Large intestine (tissue), 3 donors: Measurements from ENCODE around the gene ADGRF5. TPM values are rescaled to one million over a fixed set of nuclear protein-coding genes. Genes with fewer than 3 reads are reported as not detected.

Experiments used
- DNase-seq, 2 donors: peaks; one replicate each; pipeline versions ENCODE4 v3.0.0 to v3.0.0-alpha.2; 2013
- H3K27ac ChIP-seq: one replicate; pipeline ENCODE4 v1.5.1; 2013; ENCODE audit warnings: low read length
- H3K27me3 ChIP-seq: 2 replicates; pipeline ENCODE4 v1.6.1; 2013; ENCODE audit warnings: low read length; ENCODE audit not compliant: control insufficient read depth, insufficient read depth
- H3K36me3 ChIP-seq: 2 replicates; pipeline ENCODE4 v1.6.1; 2013; ENCODE audit warnings: low read length; ENCODE audit not compliant: control insufficient read depth, insufficient read depth
- H3K4me1 ChIP-seq: one replicate; pipeline ENCODE4 v1.6.1; 2013; ENCODE audit warnings: low read length; ENCODE audit not compliant: control insufficient read depth, insufficient read depth
- H3K4me3 ChIP-seq: one replicate; pipeline ENCODE4 v1.5.1; 2013; ENCODE audit warnings: low read length
- H3K9me3 ChIP-seq: one replicate; pipeline ENCODE4 v1.6.1; 2013; ENCODE audit warnings: mild to moderate bottlenecking, low read depth, low read length, moderate library complexity; ENCODE audit not compliant: control insufficient read depth
- WGBS: methylation state at CpG from one replicate; pipeline ENCODE4 v1.1.5; 2013; ENCODE audit warnings: low lambda C conversion rate; ENCODE audit not compliant: insufficient coverage; 5-methylcytosine and 5-hydroxymethylcytosine counted together
- polyA plus RNA-seq: library from polyadenylated mRNA; unstranded; fragments of 120-200 nt; gene quantifications from one replicate; pipeline ENCODE4 v1.2.1, GENCODE V29; 2013

Gene ADGRF5
- polyA plus RNA-seq, 1 donor: 8.3 TPM

DNA sequence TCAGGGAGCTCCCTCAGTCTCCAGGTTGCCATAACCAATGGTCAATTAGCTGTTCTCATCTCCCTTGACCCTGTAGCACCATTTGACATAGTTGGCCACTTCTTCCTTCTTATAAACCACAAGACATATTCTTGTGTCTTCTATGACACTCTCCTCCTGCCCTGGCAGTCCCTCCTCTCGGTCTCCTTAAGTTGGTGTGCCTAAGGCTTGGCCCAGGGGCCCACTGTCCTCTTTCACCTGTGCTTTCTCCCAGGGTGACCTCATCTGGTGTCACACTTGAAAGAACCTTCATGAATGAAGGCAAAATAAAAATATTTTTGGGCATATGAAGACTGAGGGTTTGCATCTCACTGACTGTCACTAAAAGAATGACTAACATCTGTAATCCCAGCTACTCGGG lies 9.7 kb upstream of the ADGRF5 start:
- Histone ChIP-seq H3K9me3 (no peaks in the 10 kb centered on the region), H3K27ac (no peak overlapping the region), H3K4me3 (no peak overlapping the region), H3K27me3 (no peaks in the 10 kb centered on the region), H3K4me1 (no peaks in the 10 kb centered on the region), H3K36me3 (no peaks in the 10 kb centered on the region)
- no peak for DNase-seq
- WGBS: no CpG with 5 or more reads among the region's 2 CpGs

DNA sequence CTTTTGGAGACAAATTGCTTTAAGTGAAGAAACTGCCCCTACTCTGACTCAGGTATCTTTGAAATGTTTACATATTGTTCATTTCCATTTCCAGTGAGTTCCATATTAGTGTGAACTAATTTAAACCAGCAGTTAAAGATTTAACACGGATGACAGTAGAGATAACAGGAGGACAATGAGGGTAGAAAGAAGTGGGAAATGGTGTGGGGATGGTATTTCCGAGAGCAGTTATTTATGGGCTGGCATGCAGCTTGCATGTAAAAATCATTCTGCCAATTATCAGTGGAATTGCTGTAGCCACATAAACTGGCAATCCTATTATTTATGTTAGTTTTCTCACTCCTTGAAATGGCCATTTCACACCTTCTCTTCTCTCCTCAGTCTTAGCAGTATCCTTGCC lies 8.6 kb upstream of the ADGRF5 start:
- no peak overlapping the region for H3K27ac ChIP-seq
- H3K4me3 ChIP-seq: no peak overlapping the region
- H3K36me3 ChIP-seq: no peaks in the 10 kb centered on the region
- no peak for DNase-seq
- H3K4me1 ChIP-seq: no peaks in the 10 kb centered on the region
- no peaks in the 10 kb centered on the region for H3K9me3 ChIP-seq
- no peaks in the 10 kb centered on the region for H3K27me3 ChIP-seq
- no CpG with 5 or more reads among the region's 2 CpGs for WGBS

DNA sequence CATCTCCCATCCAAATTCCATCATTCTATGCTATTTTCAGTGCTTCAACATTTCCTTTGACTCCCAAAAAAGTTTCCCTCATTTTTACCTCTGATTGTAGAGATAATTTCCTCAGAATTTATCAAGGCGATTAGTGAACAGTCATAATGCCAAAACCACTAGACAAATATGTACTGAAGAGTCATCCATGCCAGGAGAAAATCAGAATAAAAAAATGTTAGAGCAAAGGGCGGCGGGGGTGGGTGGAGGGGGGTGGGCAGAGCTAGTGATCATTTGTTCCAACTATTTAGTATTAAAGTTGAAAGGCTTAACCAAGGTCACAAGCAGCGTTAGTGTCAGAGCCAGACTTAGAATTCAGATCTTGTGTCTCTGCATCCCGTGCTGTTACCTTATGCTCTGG lies 5.3 kb upstream of the ADGRF5 start:
- no peaks in the 10 kb centered on the region for H3K27me3 ChIP-seq
- no peak overlapping the region for H3K27ac ChIP-seq
- 80% methylated on average over 1 of the region's 5 CpGs for WGBS

DNA sequence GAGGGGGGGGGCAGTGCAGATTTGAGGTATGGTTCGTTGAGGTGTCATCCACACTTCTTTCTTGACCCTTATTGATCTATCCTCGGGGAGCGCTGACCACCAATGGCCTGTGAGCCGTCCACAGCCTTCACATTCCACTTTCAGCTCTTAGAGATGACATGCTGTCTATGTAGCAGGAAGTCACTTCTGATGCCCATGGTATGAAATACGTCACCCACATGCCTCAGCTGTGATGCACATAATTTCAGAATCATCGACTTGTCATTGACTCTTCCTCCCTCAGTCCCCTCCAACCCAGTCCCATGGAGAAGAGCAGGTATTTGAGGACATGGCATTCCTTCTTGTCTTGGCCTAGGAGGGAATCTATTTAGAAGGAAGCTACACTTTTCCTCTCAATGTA lies 4.7 kb upstream of the ADGRF5 start:
- Histone ChIP-seq H3K4me1 (no peaks in the 10 kb centered on the region), H3K27me3 (no peaks in the 10 kb centered on the region), H3K9me3 (no peaks in the 10 kb centered on the region), H3K27ac (no peak overlapping the region), H3K4me3 (no peak overlapping the region), H3K36me3 (no peaks in the 10 kb centered on the region)
- no peak for DNase-seq
- WGBS: no CpG with 5 or more reads among the region's 6 CpGs

More for the DNA sequence above, 5.3 kb upstream of the ADGRF5 start:
- H3K4me1 ChIP-seq: no peaks in the 10 kb centered on the region
- no peaks in the 10 kb centered on the region for H3K36me3 ChIP-seq
- no peaks in the 10 kb centered on the region for H3K9me3 ChIP-seq
- H3K4me3 ChIP-seq: no peak overlapping the region
- DNase-seq: no peak

DNA sequence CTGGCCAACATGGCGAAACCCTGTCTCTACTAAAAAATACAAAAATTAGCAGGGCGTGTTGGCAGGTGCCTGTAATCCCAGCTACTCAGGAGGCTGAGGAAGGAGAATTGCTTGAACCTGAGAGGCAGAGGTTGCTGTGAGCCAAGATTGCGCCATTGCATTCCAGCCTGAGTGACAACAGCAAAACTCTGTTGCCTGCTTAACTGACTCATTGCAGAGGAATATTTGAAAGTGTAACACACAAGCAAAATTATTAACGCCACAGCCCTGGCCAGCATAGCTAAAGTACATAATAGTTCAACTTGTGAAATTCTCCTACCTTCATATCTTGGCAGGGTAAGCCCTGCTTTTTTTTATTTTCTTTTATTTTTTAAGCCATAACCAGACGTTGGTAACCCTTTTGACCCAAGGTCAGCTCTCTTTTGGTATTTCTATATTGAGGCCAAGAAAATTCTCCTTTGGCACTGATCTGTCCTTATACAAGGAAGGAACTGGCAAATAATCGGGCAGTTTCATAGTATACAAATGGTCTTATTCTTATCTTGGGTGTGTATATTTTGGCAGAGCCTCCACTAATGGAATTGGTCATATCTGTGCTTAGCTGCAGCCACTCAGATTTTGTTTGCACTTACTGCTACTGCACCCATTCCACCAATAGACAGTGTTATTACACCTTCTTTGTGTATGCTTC lies 4.0 kb upstream of the ADGRF5 start:
- DNase-seq: peak in 1 of 2 donors; percentile 16
- WGBS: 60% methylated on average over 2 of the region's 6 CpGs
- H3K4me1 ChIP-seq: no peaks in the 10 kb centered on the region
- H3K27ac ChIP-seq: no peak overlapping the region
- no peak overlapping the region for H3K4me3 ChIP-seq
- no peaks in the 10 kb centered on the region for H3K27me3 ChIP-seq
- no peaks in the 10 kb centered on the region for H3K36me3 ChIP-seq
- H3K9me3 ChIP-seq: no peaks in the 10 kb centered on the region

DNA sequence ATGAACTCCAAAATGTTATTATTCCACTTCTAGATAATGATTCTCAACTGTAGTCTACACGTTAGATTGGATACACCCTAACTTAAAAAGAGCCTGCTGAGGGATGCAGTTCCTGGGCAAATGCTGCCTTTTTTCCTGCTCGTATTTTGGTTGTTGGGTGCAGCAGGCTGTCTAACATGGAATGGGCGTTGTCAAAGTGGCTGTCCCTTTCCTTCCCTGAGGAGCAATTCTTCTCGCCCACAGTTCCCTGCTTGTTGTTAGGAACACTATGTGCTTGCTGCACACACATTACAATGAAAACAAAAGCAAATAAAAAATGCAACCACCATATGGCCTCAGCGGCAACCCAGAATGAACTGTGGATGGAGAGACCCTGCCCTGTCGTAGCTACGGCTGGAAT lies 1.7 kb upstream of the ADGRF5 start:
- Histone ChIP-seq H3K27ac (no peak overlapping the region), H3K27me3 (no peaks in the 10 kb centered on the region), H3K4me3 (no peak overlapping the region), H3K9me3 (no peaks in the 10 kb centered on the region), H3K4me1 (no peaks in the 10 kb centered on the region), H3K36me3 (no peaks in the 10 kb centered on the region)
- no peak for DNase-seq
- no CpG with 5 or more reads among the region's 7 CpGs for WGBS

DNA sequence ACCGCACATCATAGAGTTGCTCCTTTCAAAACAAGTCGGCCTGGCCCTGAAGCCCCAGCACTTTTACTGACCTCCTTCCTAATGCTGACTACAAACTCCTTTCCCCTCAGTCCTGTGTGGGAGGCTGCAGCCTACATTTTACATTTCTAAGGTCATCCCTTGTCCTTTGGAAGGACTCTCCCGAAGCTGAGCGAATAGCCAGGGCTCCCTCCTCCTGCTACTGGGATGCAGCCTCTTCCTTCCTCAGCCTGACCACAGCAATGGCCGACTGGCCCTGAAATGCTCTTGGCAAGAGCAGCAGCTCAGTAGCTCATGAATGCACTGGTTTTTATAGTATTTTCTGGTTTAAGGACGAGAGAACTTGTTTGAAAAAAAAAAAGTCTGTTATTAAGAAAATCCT lies 679 bp downstream of the ADGRF5 start:
- Histone ChIP-seq H3K27ac (no peak overlapping the region), H3K9me3 (no peaks in the 10 kb centered on the region), H3K4me3 (no peak overlapping the region), H3K27me3 (no peaks in the 10 kb centered on the region), H3K36me3 (no peaks in the 10 kb centered on the region), H3K4me1 (no peaks in the 10 kb centered on the region)
- 89% methylated on average over 1 of the region's 6 CpGs for WGBS
- DNase-seq: no peak

DNA sequence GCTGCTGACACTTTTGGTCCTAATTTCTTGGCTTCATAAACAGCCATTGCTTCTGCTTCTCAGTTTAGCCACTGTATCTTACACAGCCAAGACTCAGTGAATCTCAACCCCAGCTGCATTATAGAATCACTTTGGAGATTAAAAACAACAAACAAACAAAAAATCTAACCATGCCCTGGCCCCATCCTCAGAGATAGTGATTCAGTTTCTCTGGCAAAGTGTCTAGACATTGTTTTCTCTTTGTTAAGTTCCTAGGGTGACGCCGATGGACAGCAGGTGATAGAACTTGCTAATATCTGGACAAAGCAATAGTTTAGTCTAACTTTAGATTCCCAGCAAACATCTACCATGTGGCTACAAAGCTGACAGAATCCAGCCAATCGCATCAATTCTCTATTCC lies 2.9 kb downstream of the ADGRF5 start:
- WGBS: 87% methylated on average over 3 of the region's 3 CpGs
- H3K27ac ChIP-seq: no peak overlapping the region

DNA sequence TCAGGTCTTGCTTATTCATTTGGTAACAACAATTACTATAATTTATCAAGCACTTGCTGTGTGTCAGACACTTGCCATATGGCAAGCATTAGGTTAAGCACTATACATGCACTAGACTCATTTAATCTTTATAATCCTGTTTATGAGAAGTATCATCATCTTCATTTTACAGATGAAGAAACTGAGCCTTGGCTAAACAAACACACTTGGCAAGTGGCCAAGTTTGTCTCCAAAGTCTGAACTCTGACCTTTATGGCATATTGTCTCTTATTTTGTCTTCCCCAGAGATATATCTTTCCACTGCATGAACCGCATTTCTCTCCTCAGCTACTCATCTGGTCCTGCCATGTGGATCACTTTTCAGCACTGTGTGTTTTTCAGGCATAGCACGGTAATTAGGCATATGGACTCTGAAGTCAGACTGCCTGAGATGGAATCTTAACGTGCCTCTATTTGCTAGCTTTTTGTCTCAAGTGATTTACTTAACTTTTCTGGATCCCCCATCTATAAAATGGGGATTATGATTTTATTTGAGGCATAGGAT lies 4.7 kb downstream of the ADGRF5 start:
- H3K4me3 ChIP-seq: no peak overlapping the region
- no CpG with 5 or more reads among the region's 3 CpGs for WGBS
- H3K4me1 ChIP-seq: no peaks in the 10 kb centered on the region
- H3K36me3 ChIP-seq: no peaks in the 10 kb centered on the region
- H3K27me3 ChIP-seq: no peaks in the 10 kb centered on the region
- no peak overlapping the region for H3K27ac ChIP-seq
- no peak for DNase-seq
- H3K9me3 ChIP-seq: no peaks in the 10 kb centered on the region

More for the DNA sequence above, 2.9 kb downstream of the ADGRF5 start:
- H3K4me1 ChIP-seq: no peaks in the 10 kb centered on the region
- no peaks in the 10 kb centered on the region for H3K36me3 ChIP-seq
- no peaks in the 10 kb centered on the region for H3K27me3 ChIP-seq
- no peak for DNase-seq
- H3K4me3 ChIP-seq: no peak overlapping the region
- no peaks in the 10 kb centered on the region for H3K9me3 ChIP-seq

DNA sequence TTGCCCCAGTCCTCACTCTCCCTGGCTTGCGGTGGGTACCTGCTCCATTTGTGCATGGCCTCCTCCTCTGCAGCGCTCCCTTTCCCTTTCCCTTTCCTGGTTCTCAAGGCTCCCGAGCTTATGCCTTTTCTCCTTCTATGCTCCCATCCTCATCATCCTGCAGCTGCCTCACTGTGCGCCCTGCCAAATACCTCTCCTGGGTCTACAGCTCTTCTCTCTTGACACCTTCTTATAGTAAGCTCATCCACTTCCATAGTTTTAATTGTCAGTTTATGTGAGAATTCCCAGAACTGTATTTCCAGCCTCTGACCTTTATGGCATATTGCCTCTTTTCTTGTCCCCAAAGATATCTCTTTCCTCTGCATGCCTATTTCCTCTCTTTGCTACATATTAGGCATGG lies 5.9 kb downstream of the ADGRF5 start:
- DNase-seq: no peak
- Histone ChIP-seq H3K9me3 (no peaks in the 10 kb centered on the region), H3K27me3 (no peaks in the 10 kb centered on the region), H3K4me1 (no peaks in the 10 kb centered on the region), H3K27ac (no peak overlapping the region), H3K4me3 (no peak overlapping the region), H3K36me3 (no peaks in the 10 kb centered on the region)
- WGBS: 86% methylated on average over 1 of the region's 4 CpGs

DNA sequence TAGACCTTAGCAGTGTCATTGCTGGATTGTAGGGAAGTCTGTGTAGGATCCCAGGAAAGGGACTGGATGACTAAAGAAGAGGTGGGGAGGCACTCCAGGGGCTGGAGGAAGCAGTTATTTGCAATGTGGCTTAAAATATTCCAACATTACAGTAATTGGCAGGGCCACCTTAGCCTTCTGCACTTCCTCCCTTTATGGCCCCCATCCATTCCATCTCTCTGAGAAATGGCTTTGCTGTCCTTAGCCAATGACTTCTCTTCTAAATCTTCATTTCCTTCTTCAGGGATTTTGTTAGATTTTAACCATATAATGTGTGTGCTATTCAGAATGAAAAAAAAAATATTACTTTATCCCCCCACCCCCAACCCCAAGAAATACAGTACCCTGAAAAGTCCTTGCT lies 6.4 kb downstream of the ADGRF5 start:
- H3K27me3 ChIP-seq: no peaks in the 10 kb centered on the region
- H3K4me1 ChIP-seq: no peaks in the 10 kb centered on the region
- no peak overlapping the region for H3K27ac ChIP-seq
- no peak overlapping the region for H3K4me3 ChIP-seq
- DNase-seq: no peak
- H3K9me3 ChIP-seq: no peaks in the 10 kb centered on the region
- H3K36me3 ChIP-seq: no peaks in the 10 kb centered on the region
